AG09309 (cell line): ENCODE results near the gene OSBPL8.

Source experiments
- DNase-seq: peaks from one replicate; pipeline ENCODE4 v3.0.0-alpha.2; 2010; ENCODE audit warnings: low read depth
- H3K4me3 ChIP-seq: 2 replicates; pipeline ENCODE4 v1.5.1; 2011; ENCODE audit warnings: mild to moderate bottlenecking, low read depth, low read length, moderate library complexity; ENCODE audit not compliant: control insufficient read depth
- CTCF ChIP-seq: IDR thresholded peaks from 2 replicates; pipeline ENCODE4 v1.5.1; 2011; ENCODE audit warnings: mild to moderate bottlenecking, low read depth, low read length, inconsistent platforms; ENCODE audit not compliant: insufficient read depth, control insufficient read depth; ENCODE audit errors: missing control alignments

Gene OSBPL8

GRCh38 chr12:76532520-76532919, 27.1 kb downstream of the OSBPL8 start:
- no peak for TF ChIP-seq CTCF
- no peak for DNase-seq

GRCh38 chr12:76531056-76531455, 28.5 kb downstream of the OSBPL8 start:
- DNase-seq: no peak
- TF ChIP-seq CTCF: no peak

More at GRCh38 chr12:76532520-76532919, 27.1 kb downstream of the OSBPL8 start:
- no peak overlapping the region for H3K4me3 ChIP-seq

GRCh38 chr12:76530516-76530915, 29.1 kb downstream of the OSBPL8 start:
- TF ChIP-seq CTCF: no peak
- no peak overlapping the region for H3K4me3 ChIP-seq
- no peak for DNase-seq

More at GRCh38 chr12:76531056-76531455, 28.5 kb downstream of the OSBPL8 start:
- no peak overlapping the region for H3K4me3 ChIP-seq

- H3K4me3 ChIP-seq: no peak overlapping the region
- no peak for DNase-seq
- TF ChIP-seq CTCF: no peak
Measured at GRCh38 chr12:76529226-76529918, 30.2 kb downstream of the OSBPL8 start.

- no peak for DNase-seq
- TF ChIP-seq CTCF: no peak
Measured at GRCh38 chr12:76523408-76523807, 36.2 kb downstream of the OSBPL8 start.

GRCh38 chr12:76520348-76520747, 39.2 kb downstream of the OSBPL8 start:
- no peak for TF ChIP-seq CTCF
- no peak for DNase-seq
- H3K4me3 ChIP-seq: no peak overlapping the region

More at GRCh38 chr12:76523408-76523807, 36.2 kb downstream of the OSBPL8 start:
- no peak overlapping the region for H3K4me3 ChIP-seq
